SU-DHL-6 (cell line): ENCODE data around the gene PAF1.

Experiments used
- H2AFZ ChIP-seq: fragments of 200-600 bp; sonication (generic); 2 replicates; pipeline ENCODE4 v1.6.1; 2014; ENCODE audit warnings: low read depth, mild to moderate bottlenecking, moderate library complexity, mixed read lengths, antibody characterized with exemption, low read length; ENCODE audit not compliant: severe bottlenecking
- H3F3A ChIP-seq: fragments of 200-600 bp; shearing (Covaris generic); 2 replicates; pipeline ENCODE4 v1.6.0; 2016; ENCODE audit warnings: antibody characterized with exemption, mild to moderate bottlenecking; ENCODE audit not compliant: insufficient read depth
- H3K27ac ChIP-seq: fragments of 200-600 bp; sonication (generic); 2 replicates; pipeline ENCODE4 v1.5.1; 2016; ENCODE audit warnings: low read depth, mild to moderate bottlenecking, low read length, moderate library complexity, mixed read lengths
- H3K27me3 ChIP-seq: fragments of 200-600 bp; sonication (generic), shearing (Covaris generic); 2 replicates; pipeline ENCODE4 v1.6.0; 2014; ENCODE audit warnings: mild to moderate bottlenecking, low read length
- H3K36me3 ChIP-seq: fragments of 200-600 bp; sonication (generic); 2 replicates; pipeline ENCODE4 v1.6.1; 2014; ENCODE audit warnings: mild to moderate bottlenecking, low read length, mixed read lengths
- H3K4me2 ChIP-seq: fragments of 300-600, 200-600 bp; shearing (Covaris generic), sonication (generic); 2 replicates; pipeline ENCODE4 v1.6.0; 2014; ENCODE audit warnings: low read length, low read depth, mild to moderate bottlenecking; ENCODE audit not compliant: poor library complexity, severe bottlenecking
- H3K4me3 ChIP-seq: fragments of 200-600 bp; sonication (generic); 2 replicates; pipeline ENCODE4 v1.5.1; 2014; ENCODE audit warnings: antibody characterized with exemption, low read length, mild to moderate bottlenecking, mixed read lengths; ENCODE audit not compliant: insufficient read depth, poor library complexity, severe bottlenecking
- H3K79me2 ChIP-seq: fragments of 200-600 bp; sonication (generic); 2 replicates; pipeline ENCODE4 v1.6.1; 2014; ENCODE audit warnings: mild to moderate bottlenecking, low read length, moderate library complexity; ENCODE audit not compliant: insufficient read depth
- H3K9ac ChIP-seq: fragments of 200-600 bp; sonication (generic); 2 replicates; pipeline ENCODE4 v1.7.0; 2014; ENCODE audit warnings: mild to moderate bottlenecking, low read length
- H3K9me2 ChIP-seq: fragments of 200-600 bp; sonication (generic); replicated peaks from 2 replicates; pipeline ENCODE4 v1.6.1; 2014; ENCODE audit warnings: low read length; ENCODE audit not compliant: insufficient read depth
- H3K9me3 ChIP-seq: fragments of 200-600 bp; sonication (generic); 2 replicates; pipeline ENCODE4 v1.6.1; 2014; ENCODE audit warnings: low read length, mixed read lengths; ENCODE audit not compliant: insufficient read depth
- H4K20me1 ChIP-seq: fragments of 200-600 bp; sonication (generic); 2 replicates; pipeline ENCODE4 v1.6.1; 2014; ENCODE audit warnings: low read depth, mild to moderate bottlenecking, antibody characterized with exemption, low read length, moderate library complexity, mixed read lengths
- EZH2phosphoT487 ChIP-seq: fragments of 200-600 bp; sonication (generic), shearing (Covaris generic); conservative IDR thresholded peaks from 2 replicates; pipeline ENCODE4 v1.6.1; 2018; ENCODE audit warnings: mild to moderate bottlenecking, antibody characterized with exemption, low read length, moderate library complexity, mixed read lengths
- TF ChIP-seq, protein P1 (sequence below): fragments of 200-600 bp; sonication (generic); IDR thresholded peaks from one replicate; pipeline ENCODE4 v1.5.1; 2017; ENCODE audit warnings: antibody characterized with exemption, mild to moderate bottlenecking, low read length, moderate library complexity; ENCODE audit not compliant: insufficient read depth, poor library complexity, severe bottlenecking

The PAF1 gene

DNA sequence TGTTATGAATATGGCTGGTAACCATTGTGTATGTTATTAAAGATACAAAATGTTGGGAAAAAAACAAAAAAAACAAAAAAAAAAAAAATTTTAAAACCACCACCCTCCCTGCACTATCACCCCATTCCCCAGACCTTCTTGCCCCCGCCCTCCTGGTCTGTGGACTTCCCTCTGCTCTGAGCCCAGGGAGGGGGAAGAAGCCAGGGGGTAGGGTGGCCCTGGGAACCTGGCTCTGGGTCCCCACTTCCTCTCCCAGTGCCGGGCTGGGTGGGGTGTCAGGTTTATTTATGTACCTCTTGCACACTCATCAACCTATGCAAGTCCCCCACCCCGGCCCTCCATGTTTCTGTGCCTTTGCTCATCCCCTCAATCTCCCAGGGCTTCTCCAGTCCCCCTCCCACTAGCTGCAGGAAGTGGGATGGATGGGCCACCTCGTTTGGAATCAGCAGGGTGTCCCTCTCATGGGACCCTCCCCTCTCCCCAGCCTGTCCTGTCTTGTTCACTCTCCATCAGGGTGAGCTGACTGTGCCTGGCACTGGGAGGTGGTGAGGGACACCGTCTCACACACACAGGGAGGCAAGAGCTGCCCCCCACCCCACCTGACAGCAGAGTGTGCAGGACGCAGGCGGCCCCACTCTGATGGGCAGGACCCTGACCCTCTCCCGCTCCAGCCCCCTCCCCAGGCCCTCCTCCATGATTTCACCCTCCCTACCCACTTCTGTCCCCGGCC lies 5.9 kb downstream of the PAF1 start:
- Histone ChIP-seq H3K4me3 (no peak overlapping the region), H3K79me2 (peaks cover 4% of the 10 kb centered on the region), H3K9me2 (no peaks in the 10 kb centered on the region), H3K9me3 (no peaks in the 10 kb centered on the region), H3F3A (no peaks in the 10 kb centered on the region), H3K27ac (no peak overlapping the region), H3K4me2 (no peak overlapping the region), H2AFZ (no peak overlapping the region), H3K27me3 (no peaks in the 10 kb centered on the region), H4K20me1 (no peaks in the 10 kb centered on the region), H3K9ac (no peak overlapping the region), H3K36me3 (no peaks in the 10 kb centered on the region)
- TF ChIP-seq EZH2phosphoT487 = no peak
- TF ChIP-seq, protein P1, sequence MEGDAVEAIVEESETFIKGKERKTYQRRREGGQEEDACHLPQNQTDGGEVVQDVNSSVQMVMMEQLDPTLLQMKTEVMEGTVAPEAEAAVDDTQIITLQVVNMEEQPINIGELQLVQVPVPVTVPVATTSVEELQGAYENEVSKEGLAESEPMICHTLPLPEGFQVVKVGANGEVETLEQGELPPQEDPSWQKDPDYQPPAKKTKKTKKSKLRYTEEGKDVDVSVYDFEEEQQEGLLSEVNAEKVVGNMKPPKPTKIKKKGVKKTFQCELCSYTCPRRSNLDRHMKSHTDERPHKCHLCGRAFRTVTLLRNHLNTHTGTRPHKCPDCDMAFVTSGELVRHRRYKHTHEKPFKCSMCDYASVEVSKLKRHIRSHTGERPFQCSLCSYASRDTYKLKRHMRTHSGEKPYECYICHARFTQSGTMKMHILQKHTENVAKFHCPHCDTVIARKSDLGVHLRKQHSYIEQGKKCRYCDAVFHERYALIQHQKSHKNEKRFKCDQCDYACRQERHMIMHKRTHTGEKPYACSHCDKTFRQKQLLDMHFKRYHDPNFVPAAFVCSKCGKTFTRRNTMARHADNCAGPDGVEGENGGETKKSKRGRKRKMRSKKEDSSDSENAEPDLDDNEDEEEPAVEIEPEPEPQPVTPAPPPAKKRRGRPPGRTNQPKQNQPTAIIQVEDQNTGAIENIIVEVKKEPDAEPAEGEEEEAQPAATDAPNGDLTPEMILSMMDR = no peak

DNA sequence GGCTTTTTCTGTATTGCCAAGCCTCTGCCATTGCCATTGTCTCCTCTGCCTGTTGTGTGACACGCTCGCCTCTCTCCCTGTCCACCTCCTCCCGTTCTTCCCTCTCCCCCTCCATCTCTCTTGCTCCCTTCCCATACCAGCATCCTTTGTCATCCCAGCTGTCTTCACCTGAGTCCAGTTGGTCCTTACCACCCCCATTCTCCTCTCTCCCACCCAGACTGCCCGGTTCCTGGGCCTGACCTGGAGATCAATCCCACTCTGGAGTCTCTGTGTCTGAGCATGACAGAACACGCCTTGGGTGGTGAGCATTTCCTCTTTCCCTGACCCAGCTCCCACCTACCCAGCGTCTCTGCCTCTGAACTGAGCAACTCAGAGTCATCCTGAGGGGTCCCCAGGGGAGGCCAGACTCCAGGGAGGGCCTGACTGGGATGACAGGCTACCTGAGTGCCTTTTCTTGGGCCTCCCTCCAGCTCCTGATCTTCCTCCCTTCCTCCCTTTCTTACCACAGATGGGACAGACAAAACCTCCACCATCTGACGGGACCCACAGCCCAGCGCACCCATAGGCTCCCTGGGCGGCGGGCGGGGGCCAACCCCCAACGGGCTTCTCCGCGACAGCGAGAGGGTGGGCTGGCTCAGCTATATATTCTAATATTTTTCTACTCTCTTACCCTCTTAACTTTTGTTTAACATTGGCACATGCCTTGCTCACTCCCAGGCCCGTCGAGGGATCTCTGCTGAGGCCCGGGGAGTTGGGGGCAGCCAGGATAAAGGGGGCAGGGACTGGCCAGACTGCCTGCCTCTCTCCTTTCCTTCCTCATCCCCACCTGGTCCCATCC lies 7.7 kb downstream of the PAF1 start:
- Histone ChIP-seq H3K79me2 (no peaks in the 10 kb centered on the region), H3K9me2 (no peaks in the 10 kb centered on the region), H3K27me3 (no peaks in the 10 kb centered on the region), H3K27ac (no peak overlapping the region), H3F3A (no peaks in the 10 kb centered on the region), H3K4me2 (no peak overlapping the region), H3K4me3 (no peak overlapping the region), H2AFZ (no peak overlapping the region), H3K9ac (no peak overlapping the region), H3K9me3 (no peaks in the 10 kb centered on the region), H4K20me1 (no peaks in the 10 kb centered on the region), H3K36me3 (no peaks in the 10 kb centered on the region)
- TF ChIP-seq, protein P1 = no peak
- no peak for TF ChIP-seq EZH2phosphoT487

DNA sequence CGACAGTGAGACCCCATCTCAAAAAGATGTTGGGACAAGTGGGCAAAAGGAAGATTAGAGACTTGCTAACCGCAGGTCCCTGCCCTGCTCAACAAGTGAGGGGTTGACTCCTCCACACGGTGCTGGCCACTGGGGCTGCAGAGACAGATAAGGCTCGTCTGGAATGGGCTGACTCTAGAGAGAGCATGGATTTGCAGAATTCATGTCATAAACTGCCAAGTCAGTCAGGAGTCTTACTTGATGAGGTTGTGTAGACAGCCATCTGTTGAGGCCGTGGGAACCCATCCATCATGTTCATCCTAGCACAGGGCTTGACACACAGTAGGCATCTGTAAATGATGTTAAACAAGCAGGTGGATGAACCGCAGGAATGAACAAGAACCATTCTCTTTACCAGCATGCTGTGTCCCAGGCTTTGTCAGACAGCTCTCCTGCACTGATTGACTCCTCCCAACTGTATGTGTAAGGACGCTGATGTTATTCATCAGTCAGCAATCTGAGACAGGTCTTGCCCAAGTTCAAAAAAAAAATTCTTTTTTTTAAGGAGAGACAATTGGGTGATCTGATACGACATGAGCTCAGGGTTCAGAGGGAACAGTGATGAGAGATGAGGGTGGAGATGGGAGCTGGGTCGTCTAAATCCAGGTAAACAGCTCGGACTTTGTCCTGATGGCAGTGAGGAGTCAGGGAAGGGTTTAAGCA lies 8.8 kb downstream of the PAF1 start:
- no peak overlapping the region for H2AFZ ChIP-seq
- no peak overlapping the region for H3K27ac ChIP-seq
- no peak overlapping the region for H3K4me2 ChIP-seq
- H3K9me2 ChIP-seq = no peaks in the 10 kb centered on the region
- no peaks in the 10 kb centered on the region for H3K27me3 ChIP-seq
- no peak overlapping the region for H3K4me3 ChIP-seq
- no peaks in the 10 kb centered on the region for H3K79me2 ChIP-seq
- no peaks in the 10 kb centered on the region for H3K36me3 ChIP-seq
- no peak overlapping the region for H3K9ac ChIP-seq
- H4K20me1 ChIP-seq = no peaks in the 10 kb centered on the region
- H3K9me3 ChIP-seq = no peaks in the 10 kb centered on the region
- TF ChIP-seq, protein P1 = no peak
- TF ChIP-seq EZH2phosphoT487 = no peak
- H3F3A ChIP-seq = no peaks in the 10 kb centered on the region
